ENCODE data around the gene CARD11. TPM values are rescaled to one million over a fixed set of nuclear protein-coding genes. Genes with fewer than 3 reads are reported as not detected.
"Not testable (repeated sequence)": the region's sequence is repeated elsewhere in the genome, so short reads cannot be mapped to it uniquely, and the experiment has no call there.

Gene CARD11
- total RNA-seq, 4 donors from 2014 or later: 0.96 to 47.5 (median 6.6) TPM

- Histone ChIP-seq H3K4me1 (peaks cover 0 to 3% (median 0%) of the 10 kb centered on the region in 4 donors), H3K27ac (no peak overlapping the region), H3K27me3 (no peaks in the 10 kb centered on the region), H3K4me3 (no peak overlapping the region), H3K9me3 (no peaks in the 10 kb centered on the region), H3K36me3 (no peaks in the 10 kb centered on the region)
- no peak for DNase-seq
- TF ChIP-seq POLR2A (IDR thresholded peaks at IDR 0.05): no peak
- no peak for TF ChIP-seq EP300 (IDR thresholded peaks at IDR 0.05; ENCODE audit: low read depth)
- no peak for TF ChIP-seq CTCF (IDR thresholded peaks at IDR 0.05)
- in situ Hi-C loops (cut with MboI; ENCODE audit: low pct_ligation_motif_present in 1 of 4, low pct_unique_long_range_greater_than_20kb in 1 of 4, low sequenced_read_pairs in 3 of 4) (no loop called here), intact Hi-C loops (cut with DNase I; ENCODE audit: low total_unique reads) (loop anchor here (1.0 kb wide), 1 partner anchor 170 kb away; no protein-coding TSS in a partner anchor)
- WGBS, 2 donors (ENCODE audit: low coverage in 1 of 2): 85 to 92% methylated on average over 13 to 15 of the region's 15 CpGs
Observed at GRCh38 chr7:2958416-2959102, 85.1 kb downstream of the CARD11 start.

GRCh38 chr7:2957369-2957727, 86.3 kb downstream of the CARD11 start:
- DNase-seq; H3K9me3 ChIP-seq; in situ Hi-C loops (cut with MboI; ENCODE audit: low pct_ligation_motif_present in 1 of 4, low pct_unique_long_range_greater_than_20kb in 1 of 4, low sequenced_read_pairs in 3 of 4); H3K27me3 ChIP-seq; H3K4me1 ChIP-seq; H3K4me3 ChIP-seq; intact Hi-C loops (cut with DNase I; ENCODE audit: low total_unique reads); H3K27ac ChIP-seq; H3K36me3 ChIP-seq: not testable (repeated sequence)
- 40 to 88% methylated on average over 1 to 5 of the region's 5 CpGs for WGBS, 2 donors (ENCODE audit: low coverage in 1 of 2)

GRCh38 chr7:2956526-2957368, 86.9 kb downstream of the CARD11 start:
- intact Hi-C loops (cut with DNase I; ENCODE audit: low total_unique reads) (no loop called here), in situ Hi-C loops (cut with MboI; ENCODE audit: low pct_ligation_motif_present in 1 of 4, low pct_unique_long_range_greater_than_20kb in 1 of 4, low sequenced_read_pairs in 3 of 4) (no loop called here)
- H3K4me1 ChIP-seq: peaks cover 0 to 3% (median 0%) of the 10 kb centered on the region in 4 donors
- no peak overlapping the region for H3K4me3 ChIP-seq
- TF ChIP-seq EP300 (IDR thresholded peaks at IDR 0.05; ENCODE audit: low read depth) (no peak), POLR2A (IDR thresholded peaks at IDR 0.05) (no peak), POLR2AphosphoS5 (IDR thresholded peaks at IDR 0.05) (no peak)
- 58 to 68% methylated on average over 6 to 12 of the region's 12 CpGs for WGBS, 2 donors (ENCODE audit: low coverage in 1 of 2)
- DNase-seq: no peak
- H3K36me3 ChIP-seq: no peaks in the 10 kb centered on the region
- H3K27me3 ChIP-seq: no peaks in the 10 kb centered on the region
- no peak overlapping the region for H3K27ac ChIP-seq
- no peaks in the 10 kb centered on the region for H3K9me3 ChIP-seq

- DNase-seq: no peak
- no peak overlapping the region for H3K4me3 ChIP-seq
- in situ Hi-C loops (cut with MboI; ENCODE audit: low pct_ligation_motif_present in 1 of 4, low pct_unique_long_range_greater_than_20kb in 1 of 4, low sequenced_read_pairs in 3 of 4): no loop called here
- H3K27me3 ChIP-seq: no peaks in the 10 kb centered on the region
- TF ChIP-seq POLR2AphosphoS5 (IDR thresholded peaks at IDR 0.05) (no peak), POLR2A (IDR thresholded peaks at IDR 0.05) (no peak), EP300 (IDR thresholded peaks at IDR 0.05; ENCODE audit: low read depth) (no peak)
- no peaks in the 10 kb centered on the region for H3K36me3 ChIP-seq
- no peaks in the 10 kb centered on the region for H3K9me3 ChIP-seq
- WGBS, 2 donors (ENCODE audit: low coverage in 1 of 2): 91% methylated on average over 6 of the region's 6 CpGs; no CpG with 5 or more reads in 1 of the 2 donors
- no peak overlapping the region for H3K27ac ChIP-seq
- intact Hi-C loops (cut with DNase I; ENCODE audit: low total_unique reads): no loop called here
- H3K4me1 ChIP-seq: peaks cover 0 to 3% (median 0%) of the 10 kb centered on the region in 4 donors
Observed at GRCh38 chr7:2956076-2956475, 87.6 kb downstream of the CARD11 start.

GRCh38 chr7:2955269-2955668, 88.4 kb downstream of the CARD11 start:
- Histone ChIP-seq H3K4me3 (no peak overlapping the region), H3K27ac (no peak overlapping the region), H3K9me3 (no peaks in the 10 kb centered on the region), H3K4me1 (peaks cover 0 to 3% (median 0%) of the 10 kb centered on the region in 4 donors), H3K36me3 (no peaks in the 10 kb centered on the region), H3K27me3 (no peaks in the 10 kb centered on the region)
- in situ Hi-C loops (cut with MboI; ENCODE audit: low pct_ligation_motif_present in 1 of 4, low pct_unique_long_range_greater_than_20kb in 1 of 4, low sequenced_read_pairs in 3 of 4) (no loop called here), intact Hi-C loops (cut with DNase I; ENCODE audit: low total_unique reads) (no loop called here)
- TF ChIP-seq POLR2AphosphoS5 (IDR thresholded peaks at IDR 0.05) (no peak), POLR2A (IDR thresholded peaks at IDR 0.05) (no peak), EP300 (IDR thresholded peaks at IDR 0.05; ENCODE audit: low read depth) (no peak), CTCF (IDR thresholded peaks at IDR 0.05) (no peak)
- WGBS, 2 donors (ENCODE audit: low coverage in 1 of 2): 83% methylated on average over 1 to 4 of the region's 4 CpGs
- no peak for DNase-seq
